ENCODE measurements around the gene MT1A. TPM values are rescaled to one million over a fixed set of nuclear protein-coding genes. Genes with fewer than 3 reads are reported as not detected.
"Not testable (repeated sequence)": the region's sequence is repeated elsewhere in the genome, so short reads cannot be mapped to it uniquely, and the experiment has no call there.

MT1A gene
- total and polyA plus RNA-seq, 8 donors = 0.78 to 24.1 (median 2.0) TPM; not detected in 4

GRCh38 chr16:56672761-56673536, 34.5 kb downstream of the MT1A start:
- no peak for TF ChIP-seq CTCF (IDR thresholded peaks at IDR 0.05)
- H3K36me3 ChIP-seq = no peaks in the 10 kb centered on the region
- H3K4me3 ChIP-seq = no peak overlapping the region
- DNase-seq = no peak
- H3K4me1 ChIP-seq = peaks cover 0 to 11% of the 10 kb centered on the region in 2 donors
- intact Hi-C loops (cut with DNase I) = no loop called here
- no peaks in the 10 kb centered on the region for H3K9me3 ChIP-seq
- no peak for ATAC-seq
- H3K27ac ChIP-seq = no peak overlapping the region
- H3K27me3 ChIP-seq = peaks cover 28 to 88% of the 10 kb centered on the region in 2 donors

- DNase-seq (peak in 1 of 4 donors; percentile 36), ATAC-seq (peak; percentile 70)
- Histone ChIP-seq H3K27me3 (peaks cover 18 to 78% of the 10 kb centered on the region in 2 donors), H3K9me3 (no peaks in the 10 kb centered on the region), H3K4me1 (peaks cover 0 to 7% of the 10 kb centered on the region in 2 donors), H3K4me3 (no peak overlapping the region), H3K27ac (no peak overlapping the region), H3K36me3 (no peaks in the 10 kb centered on the region)
- peak; percentile 40 to 47 for TF ChIP-seq CTCF (IDR thresholded peaks at IDR 0.05)
- intact Hi-C loops (cut with DNase I) = no loop called here
These were observed 35.5 kb downstream of the MT1A start for GRCh38 chr16:56673921-56674320.

GRCh38 chr16:56674570-56674969, 36.1 kb downstream of the MT1A start:
- H3K4me3 ChIP-seq; intact Hi-C loops (cut with DNase I): not testable (repeated sequence)
- H3K27me3 ChIP-seq = peaks cover 11 to 72% of the 10 kb centered on the region in 2 donors

GRCh38 chr16:56675685-56676210, 37.3 kb downstream of the MT1A start:
- peak; percentile 46 for ATAC-seq

More at GRCh38 chr16:56674570-56674969, 36.1 kb downstream of the MT1A start:
- H3K9me3 ChIP-seq, H3K27ac ChIP-seq, ATAC-seq, H3K36me3 ChIP-seq, DNase-seq, H3K4me1 ChIP-seq: not testable (repeated sequence)

GRCh38 chr16:56677474-56677873, 39.0 kb downstream of the MT1A start:
- H3K4me1 ChIP-seq = peaks cover under 1 to 8% of the 10 kb centered on the region in 2 donors
- no peak overlapping the region for H3K27ac ChIP-seq
- no peak overlapping the region for H3K4me3 ChIP-seq
- peaks cover 5 to 43% of the 10 kb centered on the region in 2 donors for H3K27me3 ChIP-seq
- no peak for TF ChIP-seq CTCF (IDR thresholded peaks at IDR 0.05)
- no peaks in the 10 kb centered on the region for H3K9me3 ChIP-seq
- H3K36me3 ChIP-seq = no peaks in the 10 kb centered on the region
- DNase-seq = no peak
- intact Hi-C loops (cut with DNase I) = no loop called here
- ATAC-seq = no peak

More at GRCh38 chr16:56675685-56676210, 37.3 kb downstream of the MT1A start:
- H3K27me3 ChIP-seq = peaks cover 5 to 60% of the 10 kb centered on the region in 2 donors
- peak overlapping the region; percentile 6 to 21 for H3K4me3 ChIP-seq
- no peaks in the 10 kb centered on the region for H3K9me3 ChIP-seq
- no peak overlapping the region for H3K27ac ChIP-seq
- no peak for TF ChIP-seq CTCF (IDR thresholded peaks at IDR 0.05)
- H3K4me1 ChIP-seq = no peaks in the 10 kb centered on the region
- intact Hi-C loops (cut with DNase I) = no loop called here
- H3K36me3 ChIP-seq = no peaks in the 10 kb centered on the region
- DNase-seq = no peak
